Right lung (tissue), 10 donors: ENCODE measurements around the gene NUDT3. TPM values are rescaled to one million over a fixed set of nuclear protein-coding genes. Genes with fewer than 3 reads are reported as not detected.
"Not testable (repeated sequence)": the region's sequence is repeated elsewhere in the genome, so short reads cannot be mapped to it uniquely, and the experiment has no call there.

Source experiments
- DNase-seq, 2 donors: peaks; one replicate each; pipeline ENCODE4 v3.0.0-alpha.2; 2013
- long read RNA-seq, 8 donors: transcript quantifications; one replicate each; lab custom pipeline, GENCODE V29; 2026
- polyA plus RNA-seq, 5 donors: library from polyadenylated mRNA; unstranded; fragments of 120-200 nt; gene quantifications; one replicate each; pipeline versions ENCODE4 v1.2.1 to v1.2.3, GENCODE V29; 2013; ENCODE audit warnings: inconsistent platforms in 1 of 5, low replicate concordance in 1 of 5; ENCODE audit not compliant: insufficient read length in 5 of 5, insufficient read depth in 1 of 5

NUDT3 gene
- polyA plus RNA-seq = 10 to 100 TPM; 10.6 to 16.3 (median 15.0) TPM
- long read RNA-seq, donor 1, full-length matches to known transcripts = 27 of 41 reads
- long read RNA-seq, donor 1, partial matches to known transcripts = 14 of 41 reads
- long read RNA-seq, donor 1, other reads (novel, unspliced or antisense) = 0 of 41 reads
- long read RNA-seq, donor 2, full-length matches to known transcripts = 20 of 20 reads
- long read RNA-seq, donor 2, partial matches to known transcripts = 0 of 20 reads
- long read RNA-seq, donor 2, other reads (novel, unspliced or antisense) = 0 of 20 reads
- long read RNA-seq, donor 3, full-length matches to known transcripts = 30 of 37 reads
- long read RNA-seq, donor 3, partial matches to known transcripts = 7 of 37 reads
- long read RNA-seq, donor 3, other reads (novel, unspliced or antisense) = 0 of 37 reads
- long read RNA-seq, donor 4, full-length matches to known transcripts = 13 of 13 reads
- long read RNA-seq, donor 4, partial matches to known transcripts = 0 of 13 reads
- long read RNA-seq, donor 4, other reads (novel, unspliced or antisense) = 0 of 13 reads
- long read RNA-seq, donor 5, full-length matches to known transcripts = 28 of 36 reads
- long read RNA-seq, donor 5, partial matches to known transcripts = 8 of 36 reads
- long read RNA-seq, donor 5, other reads (novel, unspliced or antisense) = 0 of 36 reads
- long read RNA-seq, donor 6, full-length matches to known transcripts = 21 of 31 reads
- long read RNA-seq, donor 6, partial matches to known transcripts = 10 of 31 reads
- long read RNA-seq, donor 6, other reads (novel, unspliced or antisense) = 0 of 31 reads
- long read RNA-seq, donor 7, full-length matches to known transcripts = 21 of 21 reads
- long read RNA-seq, donor 7, partial matches to known transcripts = 0 of 21 reads
- long read RNA-seq, donor 7, other reads (novel, unspliced or antisense) = 0 of 21 reads
- long read RNA-seq, donor 8, full-length matches to known transcripts = 14 of 14 reads
- long read RNA-seq, donor 8, partial matches to known transcripts = 0 of 14 reads
- long read RNA-seq, donor 8, other reads (novel, unspliced or antisense) = 0 of 14 reads

DNA sequence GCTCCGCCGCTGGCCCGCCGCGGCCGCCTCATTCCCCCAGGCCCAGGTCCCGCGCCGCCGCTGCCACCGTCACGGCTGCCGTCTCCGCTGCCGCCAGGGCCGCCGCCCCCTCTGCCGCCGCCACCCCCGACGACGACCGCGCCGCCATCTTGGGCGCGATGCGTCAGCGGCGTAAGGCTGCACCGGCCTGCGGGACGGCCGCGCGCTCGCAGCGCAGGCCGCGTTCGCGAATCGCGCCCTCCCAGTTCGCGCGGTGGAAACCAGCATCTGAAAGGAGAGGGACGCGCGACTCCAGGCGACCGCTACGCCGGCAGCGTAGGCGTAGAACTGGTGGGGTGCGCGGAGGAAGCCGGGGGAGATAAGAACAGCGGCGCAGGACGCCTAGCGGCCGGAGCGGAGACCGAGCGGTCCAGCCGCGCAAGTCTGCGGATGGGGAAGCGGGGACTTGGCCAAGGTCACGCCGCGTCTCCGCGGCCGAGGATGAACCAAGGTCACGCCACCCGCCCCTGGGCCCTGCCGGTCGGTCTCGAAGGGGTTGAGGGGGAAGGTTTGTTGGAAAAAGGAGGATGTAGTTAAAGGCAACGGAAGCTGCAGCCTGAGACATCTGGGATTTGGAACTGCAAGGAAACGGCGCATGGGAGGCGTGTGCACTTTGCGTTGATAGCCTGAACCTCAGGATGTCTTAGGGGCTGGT is at the start of gene NUDT3:
TSS of gene NUDT3 (minus strand) at position 173 of the 694 bp plus-strand sequence. CDS start 307 bp downstream, outside the sequence.
- peak; percentile 98 to 99 for DNase-seq

DNA sequence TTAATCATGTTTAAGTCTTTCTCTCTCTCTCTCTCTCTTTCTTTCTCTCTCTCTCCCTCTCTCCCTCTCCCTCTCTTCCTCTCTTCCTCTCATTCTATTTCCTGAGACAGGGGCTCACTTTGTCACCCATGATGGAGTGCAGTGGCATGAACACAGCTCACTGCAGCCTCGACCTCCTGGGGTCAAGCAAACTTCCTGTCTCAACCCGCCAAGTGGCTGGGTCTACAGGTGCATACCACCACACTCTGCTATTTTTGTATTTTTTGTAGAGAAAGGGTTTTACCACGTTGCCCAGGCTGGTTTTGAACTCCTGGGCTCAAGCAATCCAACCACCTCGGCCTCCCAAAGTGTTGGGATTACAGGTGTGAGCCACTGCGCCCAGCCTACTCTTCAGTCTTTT is 49.1 kb upstream of the NUDT3 start:
- DNase-seq = no peak

DNA sequence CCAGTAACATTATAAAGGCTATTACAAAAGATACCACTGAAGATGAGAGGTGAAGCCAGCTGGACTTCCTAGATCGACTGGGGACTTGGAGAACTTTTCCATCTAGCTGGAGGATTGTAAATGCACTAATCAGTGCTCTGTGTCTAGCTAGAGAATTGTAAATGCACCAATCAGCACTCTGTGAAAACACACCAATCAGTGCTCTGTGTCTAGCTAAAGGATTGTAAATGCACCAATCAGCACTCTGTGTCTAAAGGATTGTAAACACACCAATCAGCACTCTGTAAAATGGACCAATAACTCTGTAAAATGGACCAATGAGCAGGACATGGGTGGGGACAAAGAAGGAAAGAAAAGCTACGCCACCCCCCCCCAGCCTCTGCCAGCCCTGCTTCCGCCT is 47.0 kb upstream of the NUDT3 start:
- DNase-seq = no peak

DNA sequence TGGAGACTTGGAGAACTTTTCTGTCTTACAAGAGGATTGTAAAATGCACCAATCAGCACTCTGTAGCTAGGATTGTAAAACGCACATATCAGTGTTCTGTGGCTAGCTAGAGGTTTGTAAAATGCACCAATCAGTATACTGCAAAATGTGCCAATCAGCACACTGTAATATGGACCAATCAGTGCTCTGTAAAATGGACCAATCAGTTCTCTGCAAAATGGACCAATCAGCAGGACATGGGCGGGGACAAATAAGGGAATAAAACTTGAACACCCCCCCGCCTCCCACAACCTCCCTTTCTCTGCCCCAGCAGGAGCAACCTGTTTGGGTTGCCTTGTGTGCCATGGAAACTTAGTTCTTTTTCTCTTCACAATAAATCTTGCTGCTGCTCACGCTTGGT is 46.2 kb upstream of the NUDT3 start:
- DNase-seq = no peak

DNA sequence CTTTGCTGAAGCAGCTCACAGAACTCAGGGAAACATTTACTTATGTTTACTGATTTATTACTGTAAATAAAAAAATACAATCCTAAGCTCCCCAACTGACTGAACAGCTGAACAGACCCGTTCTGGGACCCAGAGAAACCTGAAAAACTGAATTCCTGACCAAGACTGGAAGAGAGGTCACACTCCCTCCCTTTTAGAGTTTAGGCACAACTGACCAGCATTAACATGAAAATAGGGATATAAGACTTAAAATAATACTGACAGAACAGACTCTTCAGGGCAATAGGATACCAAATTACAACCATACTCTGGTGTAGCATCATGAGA is 45.1 kb upstream of the NUDT3 start:
- DNase-seq = no peak

DNA sequence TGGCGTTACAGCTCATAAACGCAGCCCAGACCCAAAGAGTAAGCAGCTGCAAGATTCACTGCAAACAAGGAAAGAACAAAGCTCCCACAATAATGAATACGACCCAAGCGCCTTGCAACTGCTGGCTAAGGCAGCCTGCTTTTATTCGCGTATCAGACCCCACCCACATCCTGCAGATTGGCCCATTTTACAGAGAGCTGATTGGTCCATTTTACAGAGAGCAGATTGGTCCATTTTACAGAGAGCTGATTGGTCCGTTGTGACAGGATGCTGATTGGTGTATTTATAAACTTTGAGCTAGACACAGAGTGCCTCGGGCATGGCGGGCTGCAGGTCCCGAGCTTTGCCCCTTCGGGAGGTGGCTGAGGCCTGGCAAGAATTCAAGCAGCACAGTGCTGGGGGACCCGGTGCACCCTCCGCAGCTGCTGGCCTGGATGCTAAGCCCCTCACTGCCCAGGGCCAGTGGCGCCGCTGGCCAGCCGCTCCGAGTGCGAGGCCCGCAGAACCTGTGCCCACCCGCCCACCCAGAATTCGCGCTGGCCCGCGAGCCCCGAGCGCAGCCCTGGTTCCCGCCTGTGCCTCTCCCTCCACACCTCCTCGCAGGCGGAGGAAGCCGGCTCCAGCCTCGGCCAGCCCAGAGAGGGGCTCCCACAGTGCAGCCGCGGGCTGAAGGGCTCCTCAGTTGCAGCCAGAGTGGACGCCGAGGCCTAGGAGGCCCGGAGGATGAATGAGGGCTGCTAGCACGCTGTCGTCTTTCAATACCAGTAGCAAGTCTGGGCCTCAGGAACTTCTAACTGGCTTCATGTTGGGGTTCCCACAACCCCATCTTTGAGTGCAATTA is 44.6 kb upstream of the NUDT3 start:
- no peak for DNase-seq

DNA sequence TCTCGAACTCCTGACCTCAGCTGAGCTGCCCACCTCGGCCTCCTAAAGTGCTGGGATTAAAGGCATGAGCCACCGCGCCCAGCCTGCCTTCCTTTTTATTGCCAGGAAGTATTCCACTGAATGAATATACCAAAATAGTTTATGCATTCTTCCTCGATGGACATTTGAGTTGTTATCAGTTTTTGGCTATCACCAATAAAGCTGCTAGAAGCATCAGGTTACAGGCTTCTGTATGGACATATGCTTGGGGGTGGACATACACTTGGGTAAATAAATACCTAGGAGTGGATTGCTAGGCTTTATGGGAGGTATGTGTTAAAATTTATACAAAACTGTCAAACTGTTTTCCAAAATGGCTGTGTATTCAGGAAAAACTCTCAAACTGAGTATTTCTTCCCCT is 43.4 kb upstream of the NUDT3 start:
- DNase-seq = no peak

DNA sequence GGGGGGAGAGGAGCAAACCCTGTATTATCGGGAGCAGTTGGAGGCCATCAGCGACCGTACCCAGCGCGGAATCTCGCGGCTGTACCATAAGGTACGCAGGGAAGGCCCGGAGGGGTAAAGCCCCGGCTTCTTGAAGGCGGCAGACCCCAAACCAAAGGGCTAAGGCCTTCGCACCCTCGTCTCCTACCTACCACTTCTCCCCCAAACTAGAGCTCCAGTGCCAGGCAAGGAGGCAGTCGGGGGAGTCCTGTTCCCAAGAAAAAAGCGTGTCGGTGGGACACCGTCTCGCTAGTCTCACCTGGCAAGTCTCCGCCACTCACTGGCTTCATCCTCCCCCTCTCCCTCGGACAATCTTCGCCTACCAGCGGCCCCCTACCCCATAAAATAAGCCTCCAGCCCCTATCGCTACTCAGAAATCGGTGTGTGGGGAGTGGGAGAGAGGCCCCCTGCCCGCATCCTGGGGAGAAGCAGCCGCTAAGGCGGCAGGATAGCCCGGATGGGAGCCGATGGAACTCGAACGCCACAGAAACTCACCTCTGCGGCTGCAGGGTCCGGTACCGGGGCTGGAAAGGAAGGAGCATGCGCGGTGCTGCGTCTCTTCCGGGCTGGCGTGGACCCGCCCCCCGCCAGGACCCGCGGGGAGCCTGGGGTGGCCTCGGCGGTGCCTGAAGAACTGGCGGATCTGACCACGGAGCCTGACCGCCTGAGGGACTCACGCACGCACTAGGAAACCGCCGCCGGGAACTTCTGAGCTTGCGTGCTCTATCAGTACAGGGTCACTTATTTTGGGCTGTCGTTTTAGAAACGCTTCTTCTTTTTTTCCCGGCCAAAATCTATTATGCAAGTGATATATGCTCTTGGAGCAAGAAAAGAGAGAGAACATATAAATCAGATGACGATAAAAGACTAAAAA is 33.3 kb upstream of the NUDT3 start, which contains the start of gene RPS10:
TSS of gene RPS10 (minus strand) at position 572 of the 913 bp plus-strand sequence. CDS start 848 bp downstream, outside the sequence.
- peak; percentile 93 to 95 for DNase-seq

DNA sequence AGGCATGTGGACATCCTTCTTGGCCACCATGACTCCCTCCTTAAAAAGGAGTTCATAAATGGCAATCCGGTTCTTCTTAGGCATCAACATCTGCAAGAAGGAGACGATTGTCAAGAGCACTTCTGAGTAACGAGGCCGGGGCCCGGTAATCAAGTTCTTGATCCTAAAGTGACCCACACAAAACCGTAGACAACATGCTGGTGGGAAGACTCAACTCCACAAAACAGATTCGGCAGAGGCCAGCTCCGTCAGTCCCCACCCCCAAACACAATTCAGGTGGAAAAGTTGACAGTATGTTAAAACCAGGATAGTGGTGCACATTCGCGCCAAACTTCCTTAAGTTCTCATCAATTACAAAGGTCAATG is 32.6 kb upstream of the NUDT3 start:
- peak in 1 of 2 donors; percentile 3 for DNase-seq

DNA sequence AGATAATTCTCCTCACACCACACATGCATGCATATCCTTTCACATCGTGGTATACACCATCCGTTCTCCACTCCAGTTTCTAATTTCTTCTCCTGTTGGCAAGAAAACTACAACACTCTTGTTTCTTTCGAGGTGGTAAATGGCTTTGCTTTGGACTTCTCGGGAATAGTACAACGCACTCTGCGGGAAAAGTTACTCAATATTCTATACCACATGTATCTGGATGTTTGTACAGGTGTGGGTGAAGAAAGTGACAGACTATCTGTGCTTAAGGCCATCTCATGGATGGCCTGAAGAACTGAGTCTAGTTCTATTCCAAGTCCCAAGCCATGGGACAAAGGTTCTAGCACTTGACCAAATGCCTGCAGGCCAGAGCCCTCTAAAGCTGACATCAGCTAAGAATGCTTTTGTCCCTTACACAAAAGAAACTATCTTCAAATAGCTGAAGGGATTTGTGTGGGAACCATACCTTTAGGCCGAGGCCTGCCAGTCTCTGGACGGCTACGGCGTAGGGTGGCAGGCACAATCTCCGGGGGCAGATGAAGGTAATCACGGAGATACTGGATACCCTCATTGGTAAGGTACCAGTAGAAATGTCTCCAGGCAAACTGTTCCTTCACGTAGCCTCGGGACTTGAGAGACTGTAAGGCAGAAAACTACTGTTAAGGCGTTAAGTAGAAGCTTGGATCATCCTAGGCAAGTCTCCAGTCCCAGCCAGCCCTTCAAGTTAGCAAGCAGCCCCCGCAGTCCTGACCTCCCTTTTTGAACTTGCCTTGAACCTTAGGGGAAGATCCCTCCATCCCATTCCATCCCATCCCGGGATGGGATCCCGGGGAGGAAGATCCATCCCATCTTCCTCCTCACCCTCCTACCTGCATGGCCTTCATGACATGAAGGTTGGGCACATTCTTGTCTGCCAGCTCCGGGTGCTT is 32.0 kb upstream of the NUDT3 start:
- DNase-seq = no peak

DNA sequence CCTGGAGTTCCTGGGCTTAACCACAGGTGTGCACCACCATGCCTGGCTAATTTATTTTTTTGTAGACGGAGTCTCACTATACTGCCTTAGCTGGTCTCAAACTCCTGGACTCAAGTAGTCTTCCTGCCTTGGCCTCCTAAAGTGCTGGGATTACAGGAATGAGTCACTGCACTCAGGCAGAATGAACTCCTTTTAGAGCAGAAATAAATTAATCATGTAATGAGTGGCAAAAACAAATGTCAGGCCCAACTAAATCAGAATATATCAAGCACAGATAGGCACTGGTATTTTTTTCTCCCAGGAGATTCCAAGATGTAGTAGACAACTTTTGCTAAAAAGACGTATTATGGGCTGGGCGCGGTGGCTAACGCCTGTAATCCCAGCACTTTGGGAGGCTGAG is 30.8 kb upstream of the NUDT3 start:
- no peak for DNase-seq

DNA sequence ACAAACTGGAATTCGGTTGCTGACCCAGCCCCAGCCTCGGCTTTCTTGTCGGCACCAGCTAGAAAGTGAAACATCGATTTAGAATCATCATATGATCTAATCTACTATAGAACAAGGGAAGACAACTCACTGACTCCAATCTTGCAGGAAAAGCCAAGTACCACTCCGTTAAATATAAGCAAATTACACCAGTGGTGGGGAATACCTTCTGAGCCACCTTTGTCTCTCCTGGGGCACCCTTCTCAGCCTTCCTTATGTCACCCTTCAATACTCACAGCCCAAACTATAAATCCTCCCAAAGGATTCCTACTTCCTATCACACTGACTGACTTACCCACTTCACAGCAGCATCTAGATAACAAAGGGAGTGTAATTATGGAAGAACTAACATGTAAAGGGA is 25.9 kb upstream of the NUDT3 start:
- DNase-seq = no peak

DNA sequence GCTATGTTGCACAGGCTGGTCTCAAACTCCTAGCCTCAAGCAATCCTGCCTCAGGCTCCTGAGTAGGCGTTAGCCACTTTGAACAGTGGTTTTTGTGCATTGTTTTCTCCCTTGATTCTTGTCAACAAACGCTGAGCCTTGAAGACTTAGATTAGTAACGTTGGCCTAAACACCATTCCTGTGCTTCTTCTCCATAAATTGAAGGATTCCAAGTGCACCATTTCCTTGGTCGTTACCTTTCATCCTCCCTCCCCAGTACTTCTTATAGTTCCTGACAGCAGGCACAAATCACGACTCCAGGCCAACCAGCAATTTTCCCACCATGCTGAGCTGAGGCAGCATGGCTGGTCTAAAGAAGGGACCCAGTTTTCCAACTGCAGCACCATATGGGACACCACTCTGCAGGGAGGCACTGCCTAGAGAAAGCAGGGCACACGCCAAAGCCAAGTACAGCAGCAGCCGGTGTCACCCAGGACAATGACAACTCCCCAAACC is 24.5 kb upstream of the NUDT3 start:
- DNase-seq = no peak

DNA sequence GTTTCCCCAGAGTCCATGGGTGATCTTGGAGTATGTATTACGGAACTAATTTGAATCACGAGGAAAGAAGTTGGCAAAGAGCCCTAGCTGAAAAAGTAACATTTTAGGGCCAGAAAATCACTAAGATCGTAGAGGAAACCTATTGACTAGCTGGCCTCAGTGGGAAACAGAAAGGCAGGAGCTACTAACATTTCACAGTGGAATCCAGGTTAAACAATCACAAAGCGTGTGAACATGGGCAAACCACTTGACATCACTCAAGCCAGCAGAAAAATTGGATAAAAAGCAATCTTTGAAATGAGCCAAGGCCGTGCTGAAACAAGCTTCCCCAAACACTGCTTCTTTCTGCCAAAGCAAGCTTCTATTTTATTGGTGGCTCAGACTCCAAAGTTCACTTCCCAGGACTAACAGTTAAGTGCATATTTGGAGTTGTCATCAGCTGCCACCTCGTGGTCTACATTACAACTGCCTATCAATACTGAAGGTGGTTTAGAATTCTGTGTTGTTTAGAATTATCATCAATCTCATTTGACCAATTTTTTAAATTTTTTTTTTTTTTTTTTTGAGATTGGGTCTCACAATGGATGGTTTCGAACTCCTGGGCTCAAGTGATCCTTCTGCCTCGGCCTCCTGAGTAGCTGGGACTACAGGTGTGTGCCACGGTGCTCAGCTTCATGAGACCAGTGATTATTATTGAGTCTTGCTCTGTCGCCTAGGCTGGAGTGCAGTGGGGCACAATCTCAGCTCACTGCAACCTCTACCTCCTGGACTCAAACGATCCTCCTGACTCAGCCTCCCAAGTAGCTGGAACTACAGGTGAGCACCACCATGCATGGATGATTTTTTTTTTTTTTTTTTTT is 22.8 kb upstream of the NUDT3 start:
- DNase-seq = peak; percentile 55 to 57

DNA sequence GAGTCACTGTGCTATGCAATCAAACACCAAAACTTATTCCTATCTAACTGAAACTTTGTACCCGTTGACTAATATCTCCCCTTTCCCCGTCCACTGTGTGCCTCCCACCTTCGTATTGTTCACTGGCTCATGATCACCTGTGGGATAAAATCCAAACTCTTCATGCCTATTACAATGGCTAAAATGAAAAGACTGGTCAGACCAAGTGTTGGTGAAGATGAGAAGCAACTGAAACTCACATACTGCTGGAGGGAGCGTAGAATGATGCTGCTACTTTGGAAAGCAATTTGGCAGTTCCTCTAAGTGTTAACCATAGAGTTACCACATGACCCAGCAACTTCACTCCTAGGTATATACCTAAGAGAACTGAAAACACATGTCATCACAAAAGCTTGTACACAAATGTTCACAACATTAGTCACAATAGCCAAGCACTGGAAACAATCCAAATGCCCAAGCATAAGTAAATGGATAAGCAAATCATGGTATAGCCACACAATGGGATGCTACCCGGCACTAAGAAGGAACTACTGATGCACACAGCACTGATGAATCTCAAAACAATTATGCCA is 20.3 kb upstream of the NUDT3 start:
- DNase-seq = no peak

DNA sequence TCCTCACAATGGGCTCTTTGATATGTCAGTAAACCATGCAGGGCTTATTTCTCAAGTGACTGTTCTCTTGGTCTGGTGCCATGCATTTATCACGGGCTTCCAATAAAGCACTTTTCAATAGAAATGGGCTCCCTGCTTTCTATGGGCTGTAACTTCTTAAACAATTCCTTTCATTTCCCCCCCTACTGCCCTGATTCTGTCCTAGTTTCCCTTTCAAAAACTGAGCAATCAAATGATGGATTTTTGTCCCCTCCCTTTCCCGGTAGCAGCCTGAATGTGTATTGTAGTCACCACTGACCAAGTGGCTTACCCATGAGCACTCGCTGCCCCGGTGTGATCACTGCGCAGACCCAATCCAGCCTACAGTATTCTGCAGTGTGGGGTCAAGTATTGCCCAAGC is 19.5 kb upstream of the NUDT3 start:
- DNase-seq = no peak

DNA sequence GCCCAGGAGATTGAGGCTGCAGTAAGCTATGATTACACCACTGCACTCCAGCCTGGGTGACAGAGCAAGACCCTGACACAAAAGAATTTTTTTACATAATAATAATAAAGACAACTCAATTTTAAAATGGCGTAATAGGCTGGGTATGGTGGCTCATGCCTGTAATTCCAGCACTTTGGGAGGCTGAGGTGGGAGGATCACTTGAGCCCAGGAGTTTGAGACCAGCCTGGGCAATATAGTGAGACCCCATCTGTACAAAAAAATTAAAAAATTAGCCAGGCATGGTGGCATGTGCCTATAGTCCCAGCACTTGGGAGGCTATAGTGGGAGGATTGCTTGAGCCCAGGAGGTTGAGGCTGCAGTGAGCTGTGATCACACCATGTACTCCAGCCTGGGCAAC is 15.4 kb upstream of the NUDT3 start:
- not testable (repeated sequence) for DNase-seq
